ENCODE measurements around the gene PBX3. TPM values are rescaled to one million over a fixed set of nuclear protein-coding genes. Genes with fewer than 3 reads are reported as not detected.

The PBX3 gene
- total RNA-seq, 1 donor from 2014 or later, result 46.1 TPM

DNA sequence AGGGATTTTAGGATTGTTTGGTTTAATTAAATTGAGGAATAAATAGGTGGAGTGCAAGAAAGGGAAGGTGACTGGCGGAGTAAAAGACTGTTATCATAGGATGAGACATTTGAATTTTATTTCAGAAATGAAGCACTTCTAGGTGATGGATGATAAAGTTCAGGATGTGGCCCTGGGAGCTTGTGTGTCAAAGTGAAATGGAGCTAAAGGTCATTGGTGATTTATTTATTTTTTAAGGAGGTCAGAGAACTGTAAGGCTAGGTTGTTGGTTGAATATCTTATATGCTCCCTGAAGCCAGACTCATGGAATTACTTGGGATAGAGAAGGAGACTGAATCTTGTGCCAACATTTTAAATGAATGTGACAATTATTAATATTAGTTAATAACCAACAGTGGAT lies 40.5 kb downstream of the PBX3 start:
- Histone ChIP-seq H3K4me1 (no peaks in the 10 kb centered on the region), H3K27me3 (ENCODE audit: low read depth) (no peaks in the 10 kb centered on the region), H3K36me3 (no peaks in the 10 kb centered on the region), H3K27ac (no peak overlapping the region), H3K4me3 (no peak overlapping the region), H3K9me3 (no peaks in the 10 kb centered on the region)
- intact Hi-C loops (cut with DNase I), result no loop called here
- DNase-seq, result no peak
- TF ChIP-seq, protein P1, sequence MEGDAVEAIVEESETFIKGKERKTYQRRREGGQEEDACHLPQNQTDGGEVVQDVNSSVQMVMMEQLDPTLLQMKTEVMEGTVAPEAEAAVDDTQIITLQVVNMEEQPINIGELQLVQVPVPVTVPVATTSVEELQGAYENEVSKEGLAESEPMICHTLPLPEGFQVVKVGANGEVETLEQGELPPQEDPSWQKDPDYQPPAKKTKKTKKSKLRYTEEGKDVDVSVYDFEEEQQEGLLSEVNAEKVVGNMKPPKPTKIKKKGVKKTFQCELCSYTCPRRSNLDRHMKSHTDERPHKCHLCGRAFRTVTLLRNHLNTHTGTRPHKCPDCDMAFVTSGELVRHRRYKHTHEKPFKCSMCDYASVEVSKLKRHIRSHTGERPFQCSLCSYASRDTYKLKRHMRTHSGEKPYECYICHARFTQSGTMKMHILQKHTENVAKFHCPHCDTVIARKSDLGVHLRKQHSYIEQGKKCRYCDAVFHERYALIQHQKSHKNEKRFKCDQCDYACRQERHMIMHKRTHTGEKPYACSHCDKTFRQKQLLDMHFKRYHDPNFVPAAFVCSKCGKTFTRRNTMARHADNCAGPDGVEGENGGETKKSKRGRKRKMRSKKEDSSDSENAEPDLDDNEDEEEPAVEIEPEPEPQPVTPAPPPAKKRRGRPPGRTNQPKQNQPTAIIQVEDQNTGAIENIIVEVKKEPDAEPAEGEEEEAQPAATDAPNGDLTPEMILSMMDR (IDR thresholded peaks at IDR 0.05), result no peak
- ATAC-seq, result no peak

DNA sequence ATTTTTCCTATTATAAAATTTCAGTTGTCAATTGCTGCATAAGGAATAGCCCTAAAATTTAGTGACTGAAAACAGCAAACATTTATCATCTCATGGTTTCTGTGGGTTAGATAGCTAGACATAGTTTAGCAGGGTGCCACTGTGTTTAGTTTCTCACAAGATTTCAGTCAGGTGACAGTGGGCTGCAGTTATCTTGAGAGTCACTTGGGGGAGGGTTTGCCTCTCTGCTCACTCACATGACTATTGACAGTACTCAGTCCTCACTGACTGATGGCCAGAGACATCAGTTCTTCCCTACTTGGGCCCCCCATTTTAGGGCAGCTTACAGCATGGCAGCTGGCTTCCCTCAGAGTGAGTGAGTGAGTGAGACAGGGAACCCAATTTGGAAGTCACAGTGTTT lies 42.0 kb downstream of the PBX3 start:
- no peak overlapping the region for H3K4me3 ChIP-seq
- ATAC-seq, result no peak
- H3K4me1 ChIP-seq, result no peaks in the 10 kb centered on the region
- H3K27ac ChIP-seq, result no peak overlapping the region
- no peak for DNase-seq
- TF ChIP-seq, protein P1 (IDR thresholded peaks at IDR 0.05), result no peak
- H3K9me3 ChIP-seq, result no peaks in the 10 kb centered on the region
- H3K27me3 ChIP-seq (ENCODE audit: low read depth), result no peaks in the 10 kb centered on the region
- intact Hi-C loops (cut with DNase I), result no loop called here
- no peaks in the 10 kb centered on the region for H3K36me3 ChIP-seq

DNA sequence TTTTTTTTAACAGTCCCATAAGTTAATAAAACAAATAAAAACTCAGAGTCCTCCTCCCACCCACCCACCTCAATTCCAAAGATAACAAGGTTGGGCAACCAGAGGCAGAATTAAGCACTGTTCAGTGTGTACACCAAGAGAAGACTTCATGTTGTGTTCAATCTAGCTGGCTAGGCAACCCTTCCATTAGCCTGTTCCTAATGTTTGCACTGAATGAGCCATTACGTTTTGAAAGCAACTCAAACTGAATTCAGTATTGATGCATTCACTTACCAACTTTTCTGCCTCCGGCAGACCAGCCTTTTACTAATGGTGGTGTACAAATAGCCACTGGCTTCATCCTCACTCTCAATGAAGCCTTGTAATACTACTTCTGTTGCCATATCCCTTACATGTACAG lies 47.5 kb downstream of the PBX3 start:
- no peaks in the 10 kb centered on the region for H3K36me3 ChIP-seq
- ATAC-seq (no peak), DNase-seq (no peak)
- no peak overlapping the region for H3K27ac ChIP-seq
- H3K27me3 ChIP-seq (ENCODE audit: low read depth), result no peaks in the 10 kb centered on the region
- TF ChIP-seq, protein P1 (IDR thresholded peaks at IDR 0.05), result no peak
- H3K9me3 ChIP-seq, result no peaks in the 10 kb centered on the region
- intact Hi-C loops (cut with DNase I), result no loop called here
- H3K4me1 ChIP-seq, result no peaks in the 10 kb centered on the region
- no peak overlapping the region for H3K4me3 ChIP-seq

DNA sequence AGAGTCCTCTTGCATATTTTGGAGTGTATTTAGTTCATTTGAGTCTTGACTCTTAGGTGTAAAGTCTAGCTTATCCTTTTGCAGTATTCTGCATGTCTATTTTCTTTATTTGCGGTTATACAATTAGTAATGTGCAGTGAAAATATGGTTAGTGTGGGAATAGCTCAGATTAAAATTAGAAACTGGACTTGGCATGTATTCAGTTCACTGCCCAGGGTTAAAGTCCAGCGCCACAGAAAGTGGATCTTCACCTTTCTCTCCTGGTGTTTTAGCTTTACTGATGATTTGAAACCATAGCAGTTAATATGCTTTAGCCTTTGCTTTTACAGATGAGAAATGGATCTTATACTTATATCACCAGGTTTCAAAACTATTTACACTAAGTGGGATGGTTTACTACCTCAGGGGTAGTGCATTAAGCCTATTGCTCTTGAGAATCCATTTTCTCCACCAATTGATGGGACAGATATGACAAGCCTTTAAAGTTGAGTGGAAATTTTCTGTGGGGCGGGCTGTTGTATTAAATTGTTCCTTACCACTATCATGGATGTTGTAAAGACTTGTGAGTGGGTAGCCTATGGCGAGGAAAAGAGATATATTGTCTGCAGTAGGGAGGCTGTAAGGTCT lies 48.9 kb downstream of the PBX3 start:
- Histone ChIP-seq H3K36me3 (peaks cover 3% of the 10 kb centered on the region), H3K4me1 (no peaks in the 10 kb centered on the region), H3K27ac (no peak overlapping the region), H3K4me3 (no peak overlapping the region), H3K27me3 (ENCODE audit: low read depth) (no peaks in the 10 kb centered on the region), H3K9me3 (no peaks in the 10 kb centered on the region)
- TF ChIP-seq, protein P1 (IDR thresholded peaks at IDR 0.05), result no peak
- ATAC-seq (no peak), DNase-seq (no peak)
- intact Hi-C loops (cut with DNase I), result no loop called here

DNA sequence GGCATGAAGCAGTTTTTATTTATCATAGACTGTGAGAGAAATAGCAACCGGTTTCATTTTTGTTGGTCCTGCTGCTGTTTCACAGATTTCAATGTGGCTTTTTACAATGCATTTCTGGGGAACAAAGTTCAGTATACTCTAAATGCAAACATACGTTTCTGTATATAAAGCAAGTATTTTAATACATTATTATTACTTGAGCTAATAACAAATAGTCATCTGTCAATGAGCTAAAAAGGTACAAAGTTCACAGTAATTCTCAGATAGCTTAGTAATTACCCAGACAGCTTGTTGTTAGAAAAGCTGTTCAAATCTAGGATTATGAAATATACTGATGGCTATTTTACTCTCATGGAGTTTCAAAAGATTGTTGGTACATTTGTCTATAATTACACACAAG lies 50.8 kb downstream of the PBX3 start:
- Histone ChIP-seq H3K36me3 (peaks cover 5% of the 10 kb centered on the region), H3K9me3 (no peaks in the 10 kb centered on the region), H3K4me1 (no peaks in the 10 kb centered on the region), H3K27me3 (ENCODE audit: low read depth) (no peaks in the 10 kb centered on the region), H3K4me3 (no peak overlapping the region), H3K27ac (no peak overlapping the region)
- intact Hi-C loops (cut with DNase I), result no loop called here
- DNase-seq, result no peak
- TF ChIP-seq, protein P1 (IDR thresholded peaks at IDR 0.05), result no peak
- no peak for ATAC-seq

Measured in lower lobe of right lung (tissue), 2 donors.